Brain pericyte (primary cell): ENCODE data around the gene SDHAF1.
"Not testable (repeated sequence)": the region's sequence is repeated elsewhere in the genome, so short reads cannot be mapped to it uniquely, and the experiment has no call there.

Source experiments
- DNase-seq: peaks from one replicate; pipeline ENCODE4 v3.0.0-alpha.2; 2012; ENCODE audit warnings: low read depth, low spot score

Gene SDHAF1

GRCh38 chr19:36014012-36014924 lies 19.3 kb downstream of the SDHAF1 start, which contains the start of gene ALKBH6:
ALKBH6 (minus strand) TSS chr19:36014213; CDS start chr19:36013397, 816 bp downstream.
- DNase-seq, result peak; percentile 96

- DNase-seq, result no peak
Measured at GRCh38 chr19:36019061-36019670, 24.2 kb downstream of the SDHAF1 start.

- no peak for DNase-seq
Measured at GRCh38 chr19:36023432-36023831, 28.4 kb downstream of the SDHAF1 start.

- no peak for DNase-seq
Measured at GRCh38 chr19:36025541-36025940, 30.6 kb downstream of the SDHAF1 start.

- no peak for DNase-seq
Measured at GRCh38 chr19:36026091-36026876, 31.3 kb downstream of the SDHAF1 start.

GRCh38 chr19:36027696-36028095 lies 32.7 kb downstream of the SDHAF1 start:
- no peak for DNase-seq

- DNase-seq, result no peak
Measured at GRCh38 chr19:36028313-36029041, 33.5 kb downstream of the SDHAF1 start.

GRCh38 chr19:36030264-36031148 lies 35.5 kb downstream of the SDHAF1 start:
- DNase-seq, result no peak

- DNase-seq, result no peak
Measured at GRCh38 chr19:36031308-36031707, 36.3 kb downstream of the SDHAF1 start.

- DNase-seq, result no peak
Measured at GRCh38 chr19:36032251-36033104, 37.5 kb downstream of the SDHAF1 start, which contains the start of gene CLIP3. CLIP3 (minus strand) TSS chr19:36032873; CDS start chr19:36032357, 516 bp downstream.

GRCh38 chr19:36040495-36040894 lies 45.5 kb downstream of the SDHAF1 start:
- DNase-seq, result no peak

GRCh38 chr19:36041092-36041491 lies 46.1 kb downstream of the SDHAF1 start:
- not testable (repeated sequence) for DNase-seq

GRCh38 chr19:36041831-36042230 lies 46.8 kb downstream of the SDHAF1 start:
- no peak for DNase-seq

- no peak for DNase-seq
Measured at GRCh38 chr19:36043952-36044351, 49.0 kb downstream of the SDHAF1 start.
